Hepatocyte (in vitro differentiated cells): ENCODE results near the gene CEP85. TPM values are rescaled to one million over a fixed set of nuclear protein-coding genes. Genes with fewer than 3 reads are reported as not detected.

ENCODE experiments used
- DNase-seq: peaks from one replicate; pipeline ENCODE4 v3.0.0-alpha.2; 2016; ENCODE audit warnings: low spot score
- H2AFZ ChIP-seq: fragments of 200-600 bp; sonication (generic); 2 replicates; pipeline ENCODE4 v1.6.0; 2016; ENCODE audit warnings: antibody characterized with exemption, mild to moderate bottlenecking
- H3K27ac ChIP-seq: fragments of 200-600 bp; sonication (generic); 2 replicates; pipeline ENCODE4 v1.5.1; 2016; ENCODE audit warnings: mild to moderate bottlenecking
- H3K27me3 ChIP-seq: fragments of 200-600 bp; sonication (generic); 2 replicates; pipeline ENCODE4 v1.6.1; 2016
- H3K36me3 ChIP-seq: fragments of 200-600 bp; sonication (generic); replicated peaks from 2 replicates; pipeline ENCODE4 v1.5.1; 2016; ENCODE audit warnings: low read depth; ENCODE audit not compliant: insufficient read depth
- H3K4me1 ChIP-seq: fragments of 200-600 bp; sonication (generic); 2 replicates; pipeline ENCODE4 v1.5.1; 2016; ENCODE audit warnings: mild to moderate bottlenecking, moderate library complexity; ENCODE audit not compliant: insufficient read depth
- H3K4me2 ChIP-seq: fragments of 200-600 bp; sonication (generic); 2 replicates; pipeline ENCODE4 v1.6.0; 2016
- H3K4me3 ChIP-seq: fragments of 200-600 bp; sonication (generic); 2 replicates; pipeline ENCODE4 v1.5.1; 2016; ENCODE audit warnings: mild to moderate bottlenecking
- H3K79me2 ChIP-seq: fragments of 200-600 bp; sonication (generic); 2 replicates; pipeline ENCODE4 v1.6.0; 2017; ENCODE audit warnings: mild to moderate bottlenecking
- H3K9me2 ChIP-seq: fragments of 200-600 bp; sonication (generic); replicated peaks from 2 replicates; pipeline ENCODE4 v1.6.0; 2017; ENCODE audit warnings: mild to moderate bottlenecking; ENCODE audit not compliant: insufficient read depth
- H3K9me3 ChIP-seq: fragments of 200-600 bp; sonication (generic); 2 replicates; pipeline ENCODE4 v1.5.1; 2016; ENCODE audit warnings: low read depth, mild to moderate bottlenecking
- H4K20me1 ChIP-seq: fragments of 200-600 bp; sonication (generic); 2 replicates; pipeline ENCODE4 v1.6.0; 2016; ENCODE audit warnings: mild to moderate bottlenecking; ENCODE audit not compliant: insufficient read depth, poor library complexity, severe bottlenecking
- EZH2 ChIP-seq: fragments of 200-600 bp; sonication (generic); IDR thresholded peaks from 2 replicates; pipeline ENCODE4 v1.6.1; 2016; ENCODE audit warnings: antibody characterized with exemption, mild to moderate bottlenecking, borderline replicate concordance
- EZH2phosphoT487 ChIP-seq: fragments of 200-600 bp; sonication (generic); IDR thresholded peaks from one replicate; pipeline ENCODE4 v1.6.1; 2018; ENCODE audit warnings: antibody characterized with exemption, mild to moderate bottlenecking, low read depth, moderate library complexity; ENCODE audit not compliant: unreplicated experiment, severe bottlenecking
- WGBS: methylation state at CpG from one replicate; pipeline ENCODE4 v1.1.6; 2016; ENCODE audit warnings: low lambda C conversion rate; ENCODE audit errors: missing lambda C conversion rate; 5-methylcytosine and 5-hydroxymethylcytosine counted together
- polyA plus RNA-seq: library from polyadenylated mRNA; unstranded; fragments of >200 nt; fragmentation: Nextera tagmentation; extraction: Ambion mirVana; gene quantifications from 2 replicates; pipeline ENCODE4 v1.2.1, GENCODE V29; 2016
- total RNA-seq: library from RNA; depleted of rRNA; stranded (reverse); fragments of >200 nt; gene quantifications from 2 replicates; pipeline ENCODE4 v1.2.3, GENCODE V29; 2014
- TF ChIP-seq, protein P1 (sequence below): fragments of 200-600 bp; sonication (generic); IDR thresholded peaks from 2 replicates; pipeline ENCODE4 v1.5.1; 2016; ENCODE audit warnings: antibody characterized with exemption, mild to moderate bottlenecking; ENCODE audit not compliant: poor library complexity

CEP85 gene
- total and polyA plus RNA-seq, 2 experiments from 2014 or later = 12.4 to 14.6 TPM

DNA sequence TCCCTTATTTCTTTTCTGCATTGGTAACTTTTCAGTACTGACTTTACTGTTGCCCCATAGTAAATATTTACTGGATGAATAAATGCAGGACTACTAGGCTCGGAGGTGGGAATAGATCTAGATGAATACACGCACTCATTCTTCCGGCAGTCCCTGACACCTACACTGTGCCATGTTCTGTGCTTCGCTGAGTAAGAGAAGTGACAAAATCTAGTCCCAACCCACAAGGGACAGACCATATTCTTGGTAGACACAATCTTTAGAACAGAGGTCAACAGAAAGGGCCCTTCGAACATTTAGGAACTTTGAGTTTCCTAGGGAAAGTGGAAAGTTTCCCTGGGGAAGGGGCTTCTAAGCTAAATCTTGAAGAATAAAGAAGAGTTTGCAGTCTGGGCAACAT lies 80.5 kb downstream of the CEP85 start:
- Histone ChIP-seq H3K9me2 (no peaks in the 10 kb centered on the region), H3K4me1 (no peaks in the 10 kb centered on the region), H3K36me3 (no peaks in the 10 kb centered on the region), H3K9me3 (no peaks in the 10 kb centered on the region), H2AFZ (no peak overlapping the region), H4K20me1 (no peaks in the 10 kb centered on the region), H3K79me2 (no peaks in the 10 kb centered on the region), H3K4me2 (no peak overlapping the region), H3K27me3 (no peaks in the 10 kb centered on the region), H3K4me3 (no peak overlapping the region), H3K27ac (no peak overlapping the region)
- TF ChIP-seq EZH2phosphoT487 = no peak
- TF ChIP-seq, protein P1, sequence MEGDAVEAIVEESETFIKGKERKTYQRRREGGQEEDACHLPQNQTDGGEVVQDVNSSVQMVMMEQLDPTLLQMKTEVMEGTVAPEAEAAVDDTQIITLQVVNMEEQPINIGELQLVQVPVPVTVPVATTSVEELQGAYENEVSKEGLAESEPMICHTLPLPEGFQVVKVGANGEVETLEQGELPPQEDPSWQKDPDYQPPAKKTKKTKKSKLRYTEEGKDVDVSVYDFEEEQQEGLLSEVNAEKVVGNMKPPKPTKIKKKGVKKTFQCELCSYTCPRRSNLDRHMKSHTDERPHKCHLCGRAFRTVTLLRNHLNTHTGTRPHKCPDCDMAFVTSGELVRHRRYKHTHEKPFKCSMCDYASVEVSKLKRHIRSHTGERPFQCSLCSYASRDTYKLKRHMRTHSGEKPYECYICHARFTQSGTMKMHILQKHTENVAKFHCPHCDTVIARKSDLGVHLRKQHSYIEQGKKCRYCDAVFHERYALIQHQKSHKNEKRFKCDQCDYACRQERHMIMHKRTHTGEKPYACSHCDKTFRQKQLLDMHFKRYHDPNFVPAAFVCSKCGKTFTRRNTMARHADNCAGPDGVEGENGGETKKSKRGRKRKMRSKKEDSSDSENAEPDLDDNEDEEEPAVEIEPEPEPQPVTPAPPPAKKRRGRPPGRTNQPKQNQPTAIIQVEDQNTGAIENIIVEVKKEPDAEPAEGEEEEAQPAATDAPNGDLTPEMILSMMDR = no peak
- no peak for TF ChIP-seq EZH2
- DNase-seq = no peak
- 86% methylated on average over 5 of the region's 5 CpGs for WGBS

- H2AFZ ChIP-seq = no peak overlapping the region
- no peak for TF ChIP-seq EZH2
- TF ChIP-seq EZH2phosphoT487 = no peak
- TF ChIP-seq, protein P1 = no peak
- no peaks in the 10 kb centered on the region for H3K79me2 ChIP-seq
- H3K9me3 ChIP-seq = no peaks in the 10 kb centered on the region
- no peak overlapping the region for H3K27ac ChIP-seq
- H3K4me1 ChIP-seq = no peaks in the 10 kb centered on the region
- no peak for DNase-seq
- no peaks in the 10 kb centered on the region for H3K27me3 ChIP-seq
- H3K4me2 ChIP-seq = no peak overlapping the region
- H3K36me3 ChIP-seq = no peaks in the 10 kb centered on the region
- 84% methylated on average over 8 of the region's 8 CpGs for WGBS
- H4K20me1 ChIP-seq = no peaks in the 10 kb centered on the region
- H3K4me3 ChIP-seq = no peak overlapping the region
- H3K9me2 ChIP-seq = no peaks in the 10 kb centered on the region
These were observed 82.2 kb downstream of the CEP85 start for GRCh38 chr1:26315874-26316850.

- no peak overlapping the region for H3K4me3 ChIP-seq
- WGBS = 88% methylated on average over 2 of the region's 2 CpGs
These were observed 83.1 kb downstream of the CEP85 start for GRCh38 chr1:26317146-26317545.

More at GRCh38 chr1:26317146-26317545, 83.1 kb downstream of the CEP85 start:
- H3K9me2 ChIP-seq = no peaks in the 10 kb centered on the region
- H3K79me2 ChIP-seq = no peaks in the 10 kb centered on the region
- H3K27ac ChIP-seq = no peak overlapping the region
- TF ChIP-seq EZH2 (no peak), EZH2phosphoT487 (no peak)
- TF ChIP-seq, protein P1 = no peak
- H3K9me3 ChIP-seq = no peaks in the 10 kb centered on the region
- no peak overlapping the region for H2AFZ ChIP-seq
- H3K36me3 ChIP-seq = no peaks in the 10 kb centered on the region
- H4K20me1 ChIP-seq = no peaks in the 10 kb centered on the region
- no peaks in the 10 kb centered on the region for H3K27me3 ChIP-seq
- no peak overlapping the region for H3K4me2 ChIP-seq
- no peak for DNase-seq
- no peaks in the 10 kb centered on the region for H3K4me1 ChIP-seq
